GM12878 (cell line): ENCODE measurements around the gene KCNQ1. TPM values are rescaled to one million over a fixed set of nuclear protein-coding genes. Genes with fewer than 3 reads are reported as not detected.

Source experiments
- EED ChIP-seq: sonication (generic); IDR thresholded peaks from 2 replicates; pipeline ENCODE4 v1.6.1; 2016; ENCODE audit warnings: antibody characterized with exemption, low read depth
- EGR1 ChIP-seq, 2 experiments: IDR thresholded peaks; 1 replicate in 1 of 2; 2 replicates in 1 of 2; pipeline ENCODE4 v1.6.1; 2011 to 2012; ENCODE audit warnings: low read depth in 2 of 2, low read length in 2 of 2, borderline replicate concordance in 1 of 2, mild to moderate bottlenecking in 1 of 2, moderate library complexity in 1 of 2
- FOXM1 ChIP-seq: IDR thresholded peaks from 2 replicates; pipeline ENCODE4 v1.6.1; 2012; ENCODE audit warnings: low read depth, mild to moderate bottlenecking, inconsistent platforms, low read length, moderate library complexity
- MAX ChIP-seq: IDR thresholded peaks from 2 replicates; pipeline ENCODE4 v1.6.1; 2012; ENCODE audit warnings: low read depth, low read length, improper control_type of control experiment
- MEF2B ChIP-seq: fragments of 450-650 bp; IDR thresholded peaks from 2 replicates; pipeline ENCODE4 v1.6.1; 2018; ENCODE audit warnings: mild to moderate bottlenecking, moderate library complexity; ENCODE audit not compliant: partially characterized antibody, poor library complexity, severe bottlenecking
- TBL1XR1 ChIP-seq: IDR thresholded peaks from 2 replicates; pipeline ENCODE4 v1.6.1; 2012; ENCODE audit warnings: low read depth, low read length, improper control_type of control experiment
- USF1 ChIP-seq: IDR thresholded peaks from 2 replicates; pipeline ENCODE4 v1.6.1; 2011; ENCODE audit warnings: borderline replicate concordance, low read depth, mild to moderate bottlenecking, moderate library complexity, mixed read lengths, low read length; ENCODE audit not compliant: insufficient read depth; ENCODE audit errors: extremely low read length
- ZBTB4 ChIP-seq: fragments of 450-650 bp; formaldehyde crosslinking; IDR thresholded peaks from 2 replicates; pipeline ENCODE4 v1.4.0; 2022; ENCODE audit warnings: mild to moderate bottlenecking, moderate library complexity
- ZNF217 ChIP-seq: fragments of 450-650 bp; IDR thresholded peaks from 2 replicates; pipeline ENCODE4 v1.6.1; 2017; ENCODE audit warnings: antibody characterized with exemption, mild to moderate bottlenecking
- polyA plus RNA-seq, 11 experiments: library from polyadenylated mRNA; depleted of rRNA in 4 of 11; unstranded in 6 of 11; stranded (reverse) in 5 of 11; fragments of >200 nt; fragmentation: Nextera tagmentation in 4 of 11; fragmentation: Illumina TruSeq in 1 of 11; extraction: Ambion mirVana in 4 of 11; extraction: Trizol in 1 of 11; gene quantifications; 1 replicate in 1 of 11; 2 replicates in 10 of 11; pipeline versions ENCODE4 v1.2.1 to v1.2.3, GENCODE V29; 2011 to 2016; ENCODE audit warnings: inconsistent platforms in 2 of 11, missing spikeins in 2 of 11, low read depth in 1 of 11
- total RNA-seq, 4 experiments: library from RNA; depleted of rRNA in 3 of 4; stranded (reverse); fragments of >200 nt in 3 of 4; fragmentation: Illumina TruSeq in 1 of 4; extraction: Trizol in 1 of 4; gene quantifications; 2 replicates each; pipeline versions ENCODE4 v1.2.1 to v1.2.3, GENCODE V29; 2013 to 2021

Gene KCNQ1
- total and polyA plus RNA-seq, 10 of the 15 experiments (the other 5 are each of a cell fraction or from before 2014, with no cell fraction given): 0.03 to 0.15 (median 0.12) TPM; not detected in 7

- TF ChIP-seq MEF2B (no peak), USF1 (no peak), MAX (no peak), EGR1 (IDR thresholded peaks at IDR 0.05; ENCODE audit: borderline replicate concordance in 1 of 2, low read depth in 2 of 2, low read length in 2 of 2) (no peak), TBL1XR1 (no peak), ZBTB4 (no peak), ZNF217 (no peak), EED (no peak), FOXM1 (no peak)
Measured at GRCh38 chr11:2421226-2421994, 23.4 kb upstream of the KCNQ1 start (continued).
